ENCODE results near the gene PLA1A.
"Not testable (repeated sequence)": the region's sequence is repeated elsewhere in the genome, so short reads cannot be mapped to it uniquely, and the experiment has no call there.

PLA1A gene

GRCh38 chr3:119597548-119598288 is at the start of gene PLA1A:
TSS of gene PLA1A (plus strand) at chr3:119597885. CDS start at chr3:119597914, 29 bp downstream.
- no peak for DNase-seq

GRCh38 chr3:119548341-119548740 is 49.3 kb upstream of the PLA1A start:
- no peak for DNase-seq

- DNase-seq = no peak
These were observed 47.3 kb upstream of the PLA1A start for GRCh38 chr3:119550192-119550910.

- no peak for DNase-seq
These were observed 46.1 kb upstream of the PLA1A start for GRCh38 chr3:119551598-119551997.

- DNase-seq = not testable (repeated sequence)
These were observed 44.8 kb upstream of the PLA1A start for GRCh38 chr3:119552928-119553327.

- DNase-seq = no peak
These were observed 43.8 kb upstream of the PLA1A start for GRCh38 chr3:119553823-119554415.

- no peak for DNase-seq
These were observed 42.4 kb upstream of the PLA1A start for GRCh38 chr3:119555309-119555735.

- no peak for DNase-seq
These were observed 41.8 kb upstream of the PLA1A start for GRCh38 chr3:119555929-119556328.

- DNase-seq = no peak
These were observed 40.4 kb upstream of the PLA1A start for GRCh38 chr3:119557192-119557876.

GRCh38 chr3:119557877-119558269 is 39.8 kb upstream of the PLA1A start:
- no peak for DNase-seq

- DNase-seq = no peak
These were observed 38.9 kb upstream of the PLA1A start for GRCh38 chr3:119558626-119559317.

- peak; percentile 47 to 49 for DNase-seq
These were observed 38.2 kb upstream of the PLA1A start, which contains the start of gene CD80 for GRCh38 chr3:119559441-119559963. TSS of gene CD80 (minus strand) at chr3:119559614. CDS start at chr3:119557728, 1,886 bp downstream.

- DNase-seq = no peak
These were observed 37.5 kb upstream of the PLA1A start for GRCh38 chr3:119560160-119560559.

GRCh38 chr3:119562307-119562961 is 35.3 kb upstream of the PLA1A start:
- DNase-seq = no peak

- not testable (repeated sequence) for DNase-seq
These were observed 34.4 kb upstream of the PLA1A start for GRCh38 chr3:119563334-119563733.

GRCh38 chr3:119569156-119569555 is 28.5 kb upstream of the PLA1A start:
- DNase-seq = no peak

GRCh38 chr3:119570229-119570628 is 27.5 kb upstream of the PLA1A start:
- no peak for DNase-seq

- DNase-seq = no peak
These were observed 26.5 kb upstream of the PLA1A start for GRCh38 chr3:119571230-119571629.

- DNase-seq = no peak
These were observed 26.0 kb upstream of the PLA1A start for GRCh38 chr3:119571688-119572087.

GRCh38 chr3:119575507-119575906 is 22.2 kb upstream of the PLA1A start:
- no peak for DNase-seq

GRCh38 chr3:119579366-119580066 is 18.2 kb upstream of the PLA1A start, which contains the start of gene ADPRH:
TSS of gene ADPRH (plus strand) at chr3:119579492. CDS start at chr3:119582170, 2,678 bp downstream.
- DNase-seq = peak; percentile 44 to 58

Data from stimulated activated CD4-positive, alpha-beta T cell treated with anti-CD3 and anti-CD28 coated beads, Interleukin-2, amount 100 ng/mL, for 48 hours (primary cell).